C4-2B (cell line): ENCODE measurements around the gene MAX.

Source experiments
- H3K27ac ChIP-seq: fragments of 450-650 bp; 2 replicates; pipeline ENCODE4 v1.5.1; 2017
- ZFX ChIP-seq: fragments of 450-650 bp; IDR thresholded peaks from 2 replicates; pipeline ENCODE4 v1.6.1; 2017
- TF ChIP-seq, protein P1 (sequence below): fragments of 450-650 bp; conservative IDR thresholded peaks from 2 replicates; pipeline ENCODE4 v1.5.1; 2017; ENCODE audit warnings: mild to moderate bottlenecking

Gene MAX

DNA sequence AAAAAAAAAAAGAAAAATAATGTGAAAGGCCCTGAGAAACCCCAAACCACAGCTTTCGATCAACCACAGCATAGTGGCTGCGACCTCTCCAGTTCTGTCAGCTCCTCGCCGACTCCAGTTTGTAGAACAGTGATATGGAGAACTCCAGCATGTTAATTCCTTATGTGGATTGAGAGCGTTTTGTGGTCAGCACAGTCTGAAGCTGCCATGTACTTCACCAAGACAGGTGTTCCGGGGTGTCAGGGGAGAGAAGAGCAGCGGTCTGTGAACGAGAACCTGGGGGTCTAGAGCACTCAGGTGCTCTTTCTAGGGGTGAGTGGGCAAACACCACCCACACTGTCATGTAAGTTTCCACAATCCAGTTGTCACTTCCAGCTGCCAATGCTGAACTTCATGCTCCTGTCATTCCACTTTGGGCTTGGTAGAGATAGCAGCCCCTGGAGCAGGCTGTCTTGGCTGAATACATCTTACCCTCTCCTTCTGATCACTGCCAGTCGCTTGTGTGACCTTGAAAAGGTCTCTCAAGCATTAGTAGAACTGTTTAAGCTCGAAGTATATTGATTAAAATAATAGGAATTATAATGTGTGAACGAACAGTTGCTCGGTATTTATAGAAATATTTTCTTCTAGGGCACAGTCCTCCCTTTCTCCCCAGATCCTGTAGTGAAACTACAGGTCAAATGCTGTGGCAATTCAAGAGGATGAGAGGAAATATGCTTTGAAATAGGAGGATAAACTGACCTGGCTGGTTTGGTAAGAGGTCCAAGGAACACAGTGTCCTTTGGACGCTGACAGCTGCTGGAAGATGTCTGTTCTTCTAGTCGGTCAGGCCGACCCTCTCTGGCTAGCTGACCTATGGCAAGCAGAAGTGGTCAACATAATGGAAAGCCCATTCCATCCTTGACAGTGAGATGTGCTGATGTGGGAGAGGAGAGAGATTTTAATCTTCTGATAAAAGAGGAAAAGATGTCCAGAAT, 15.7 kb upstream of the MAX start:
- H3K27ac ChIP-seq = peak overlapping the region; percentile 57
- TF ChIP-seq ZFX = no peak
- TF ChIP-seq, protein P1, sequence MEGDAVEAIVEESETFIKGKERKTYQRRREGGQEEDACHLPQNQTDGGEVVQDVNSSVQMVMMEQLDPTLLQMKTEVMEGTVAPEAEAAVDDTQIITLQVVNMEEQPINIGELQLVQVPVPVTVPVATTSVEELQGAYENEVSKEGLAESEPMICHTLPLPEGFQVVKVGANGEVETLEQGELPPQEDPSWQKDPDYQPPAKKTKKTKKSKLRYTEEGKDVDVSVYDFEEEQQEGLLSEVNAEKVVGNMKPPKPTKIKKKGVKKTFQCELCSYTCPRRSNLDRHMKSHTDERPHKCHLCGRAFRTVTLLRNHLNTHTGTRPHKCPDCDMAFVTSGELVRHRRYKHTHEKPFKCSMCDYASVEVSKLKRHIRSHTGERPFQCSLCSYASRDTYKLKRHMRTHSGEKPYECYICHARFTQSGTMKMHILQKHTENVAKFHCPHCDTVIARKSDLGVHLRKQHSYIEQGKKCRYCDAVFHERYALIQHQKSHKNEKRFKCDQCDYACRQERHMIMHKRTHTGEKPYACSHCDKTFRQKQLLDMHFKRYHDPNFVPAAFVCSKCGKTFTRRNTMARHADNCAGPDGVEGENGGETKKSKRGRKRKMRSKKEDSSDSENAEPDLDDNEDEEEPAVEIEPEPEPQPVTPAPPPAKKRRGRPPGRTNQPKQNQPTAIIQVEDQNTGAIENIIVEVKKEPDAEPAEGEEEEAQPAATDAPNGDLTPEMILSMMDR = no peak

DNA sequence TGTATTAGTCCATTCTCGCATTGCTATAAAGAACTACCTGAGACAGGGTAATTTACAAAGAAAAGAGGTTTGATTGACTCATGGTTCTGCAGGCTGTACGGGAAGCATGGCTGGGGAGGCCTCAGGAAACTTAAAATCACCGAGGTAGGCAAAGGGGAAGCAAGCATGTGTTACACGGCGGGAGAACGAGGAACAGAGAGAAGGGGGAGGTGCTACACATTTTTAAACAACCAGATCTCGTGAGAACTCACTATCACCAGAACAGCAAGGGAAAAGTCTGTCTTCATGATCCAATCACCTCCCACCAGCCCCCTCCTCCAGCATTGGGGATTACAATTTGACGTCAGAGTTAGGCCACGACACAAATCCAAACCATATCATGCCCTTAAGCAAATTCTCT, 13.3 kb upstream of the MAX start:
- no peak overlapping the region for H3K27ac ChIP-seq
- TF ChIP-seq ZFX = no peak
- TF ChIP-seq, protein P1 = no peak

DNA sequence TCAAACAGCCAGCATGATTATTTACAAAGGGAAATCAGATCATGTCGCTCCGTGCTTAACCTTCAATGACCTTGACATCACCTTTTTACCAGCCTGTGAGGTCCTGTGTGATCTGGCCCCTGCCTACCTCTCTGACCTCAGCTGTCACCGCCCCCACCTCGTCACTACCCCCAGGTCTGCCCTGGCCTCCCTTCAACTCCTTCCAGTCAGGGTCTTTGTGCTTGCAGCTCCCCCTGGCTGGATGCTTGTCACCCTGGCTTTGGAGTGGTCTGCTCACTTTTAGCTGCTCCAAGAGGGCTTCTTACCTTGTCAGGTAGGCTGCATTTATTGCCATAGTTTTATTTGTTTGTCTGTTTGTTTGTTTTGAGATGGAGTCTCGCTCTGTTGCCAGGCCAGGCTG, 8.2 kb upstream of the MAX start:
- no peak overlapping the region for H3K27ac ChIP-seq
- TF ChIP-seq ZFX = no peak
- TF ChIP-seq, protein P1 = no peak

DNA sequence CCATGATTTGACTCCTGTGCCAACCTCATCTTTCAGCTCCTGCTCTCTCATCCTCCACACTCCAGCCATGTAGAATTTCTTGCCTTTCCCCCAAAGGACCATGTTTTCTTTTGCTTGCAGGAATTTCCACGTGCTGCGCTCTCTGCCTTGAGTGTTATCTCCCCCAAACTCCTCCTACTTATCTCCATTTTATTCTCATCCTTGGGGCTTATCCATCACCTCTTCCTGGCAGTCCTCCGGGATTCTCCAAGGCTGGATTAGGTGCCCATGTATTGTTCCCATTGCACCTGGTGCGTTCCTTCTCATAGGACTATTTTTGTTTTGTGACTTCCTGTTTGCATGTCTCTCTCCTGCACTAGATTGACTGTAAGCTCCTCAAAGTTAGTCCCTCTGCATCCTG, 7.0 kb upstream of the MAX start:
- no peak overlapping the region for H3K27ac ChIP-seq
- TF ChIP-seq, protein P1 = no peak
- no peak for TF ChIP-seq ZFX

DNA sequence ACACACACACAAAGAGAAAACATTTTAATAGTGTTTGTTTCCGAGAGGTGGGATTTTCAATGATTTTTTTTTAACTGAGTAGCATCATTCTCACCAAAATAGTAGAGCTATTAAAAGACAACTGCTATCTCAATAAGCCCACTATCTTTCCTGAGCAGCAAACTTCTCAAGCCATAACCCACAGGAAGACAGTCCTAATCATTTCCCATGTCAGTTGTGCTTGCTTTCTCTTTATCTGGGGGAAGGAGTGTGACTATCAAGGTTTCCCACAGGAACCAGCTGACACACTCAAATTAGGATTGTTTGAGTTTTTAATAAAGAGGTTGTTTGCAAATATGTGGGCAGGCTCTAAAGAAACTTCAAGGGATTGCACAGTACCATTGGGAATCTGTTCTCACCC, 4.9 kb upstream of the MAX start:
- no peak overlapping the region for H3K27ac ChIP-seq
- TF ChIP-seq ZFX = no peak
- TF ChIP-seq, protein P1 = no peak

DNA sequence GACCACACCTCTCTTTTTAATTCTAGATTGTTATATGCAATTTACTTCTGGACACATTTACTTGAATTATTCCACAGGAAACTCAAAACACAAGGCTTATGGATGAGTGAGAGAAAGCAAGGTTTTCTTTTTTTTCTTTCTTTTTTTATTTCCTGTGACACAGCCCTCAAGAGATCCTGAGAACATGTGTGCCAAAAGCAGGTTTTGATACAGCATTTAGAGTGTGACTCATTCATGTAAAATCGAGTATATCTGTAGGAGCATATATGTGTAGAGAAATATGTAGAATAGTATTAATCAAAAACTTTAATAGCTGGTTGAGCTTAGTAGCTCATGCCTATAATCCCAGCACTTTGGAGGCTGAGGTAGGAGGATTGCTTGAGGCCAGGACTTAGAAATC, 4.4 kb upstream of the MAX start:
- TF ChIP-seq ZFX = no peak
- TF ChIP-seq, protein P1 = no peak
- no peak overlapping the region for H3K27ac ChIP-seq

DNA sequence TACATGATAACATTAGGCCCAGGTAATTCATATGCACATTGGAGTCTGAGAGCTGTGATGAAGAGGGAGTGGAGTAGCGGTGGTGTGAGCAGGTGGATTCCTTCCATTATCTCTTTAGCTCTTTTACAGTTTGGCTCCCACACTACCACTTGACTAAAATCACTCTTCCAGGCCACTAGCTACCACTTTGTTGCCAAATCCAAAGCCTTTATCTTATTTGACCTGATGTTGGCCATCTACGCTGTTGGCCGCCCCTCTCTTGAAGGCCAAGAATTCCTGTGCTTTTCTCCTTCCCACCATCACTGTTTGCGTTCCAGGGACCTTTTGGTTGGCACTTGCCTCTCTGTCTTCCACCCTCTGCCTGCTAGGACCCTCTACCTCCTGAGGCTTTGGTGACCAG, 4.0 kb upstream of the MAX start:
- TF ChIP-seq, protein P1 = no peak
- TF ChIP-seq ZFX = no peak
- no peak overlapping the region for H3K27ac ChIP-seq
